GM18907 (cell line): ENCODE measurements around the gene SEMA6B.

Source experiments
- ATAC-seq: cut with Tn5 transposase; IDR thresholded peaks from one replicate; pipeline ENCODE4 v1.9.1; 2021; ENCODE audit warnings: mild to moderate bottlenecking, moderate library complexity; ENCODE audit not compliant: unreplicated experiment

Gene SEMA6B

GRCh38 chr19:4510435-4511255 is 48.8 kb downstream of the SEMA6B start:
- no peak for ATAC-seq

- no peak for ATAC-seq
Observed at GRCh38 chr19:4508698-4509097, 50.8 kb downstream of the SEMA6B start.

- ATAC-seq, result no peak
Observed at GRCh38 chr19:4507804-4508203, 51.7 kb downstream of the SEMA6B start.

GRCh38 chr19:4507150-4507452 is 52.4 kb downstream of the SEMA6B start:
- ATAC-seq, result no peak

- ATAC-seq, result no peak
Observed at GRCh38 chr19:4506449-4507149, 52.9 kb downstream of the SEMA6B start.

- no peak for ATAC-seq
Observed at GRCh38 chr19:4505570-4506448, 53.7 kb downstream of the SEMA6B start.

GRCh38 chr19:4504891-4505569 is 54.5 kb downstream of the SEMA6B start:
- ATAC-seq, result no peak

GRCh38 chr19:4504297-4504701 is 55.2 kb downstream of the SEMA6B start:
- ATAC-seq, result no peak

GRCh38 chr19:4503825-4504170 is 55.7 kb downstream of the SEMA6B start:
- no peak for ATAC-seq

GRCh38 chr19:4503132-4503824 is 56.2 kb downstream of the SEMA6B start:
- no peak for ATAC-seq

GRCh38 chr19:4502282-4503131 is 57.0 kb downstream of the SEMA6B start:
- no peak for ATAC-seq

GRCh38 chr19:4501691-4502090 is 57.8 kb downstream of the SEMA6B start:
- ATAC-seq, result no peak

- no peak for ATAC-seq
Observed at GRCh38 chr19:4500841-4501591, 58.5 kb downstream of the SEMA6B start.

- ATAC-seq, result no peak
Observed at GRCh38 chr19:4499855-4500254, 59.6 kb downstream of the SEMA6B start.

GRCh38 chr19:4499318-4499717 is 60.2 kb downstream of the SEMA6B start:
- no peak for ATAC-seq

- no peak for ATAC-seq
Observed at GRCh38 chr19:4498694-4499093, 60.8 kb downstream of the SEMA6B start.

- ATAC-seq, result no peak
Observed at GRCh38 chr19:4497770-4498389, 61.6 kb downstream of the SEMA6B start.

GRCh38 chr19:4496304-4496703 is 63.2 kb downstream of the SEMA6B start:
- ATAC-seq, result no peak
